ENCODE data around the gene ATP5F1B. TPM values are rescaled to one million over a fixed set of nuclear protein-coding genes. Genes with fewer than 3 reads are reported as not detected.

Gene ATP5F1B
- total and polyA plus RNA-seq, 2 of the 8 experiments (the other 6 are each of a cell fraction or from before 2014, with no cell fraction given): 900 to 1,522 TPM

DNA sequence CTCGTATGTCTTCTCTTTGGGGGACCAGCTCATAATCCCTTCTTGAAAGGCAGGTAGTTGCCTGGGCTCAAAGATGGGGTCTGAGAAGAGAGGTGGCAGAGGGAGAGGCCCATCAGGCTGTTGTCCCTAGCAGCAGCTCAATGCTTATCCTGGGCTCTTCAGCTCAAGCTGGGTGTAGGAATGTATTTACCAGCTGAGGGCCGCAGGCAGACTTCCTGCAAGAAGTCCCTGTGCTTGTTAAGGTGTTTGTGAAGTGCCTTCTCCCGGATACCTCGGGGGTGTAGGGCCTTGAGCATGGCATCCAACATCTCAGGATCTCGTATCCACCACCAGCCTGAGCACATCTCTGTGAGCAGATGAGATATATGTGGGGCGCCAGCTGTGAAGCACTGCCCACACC lies 45.0 kb downstream of the ATP5F1B start:
- H2BK20ac ChIP-seq (ENCODE audit: low read length): no peak overlapping the region
- DNase-seq (ENCODE audit: low read depth in 1 of 2, low spot score in 2 of 2) (no peak), FAIRE-seq (no peak)
- H2BK5ac ChIP-seq (ENCODE audit: low read depth, low read length): no peak overlapping the region
- H3K23ac ChIP-seq (ENCODE audit: insufficient read length): no peak overlapping the region
- no peak overlapping the region for H3K4me3 ChIP-seq (ENCODE audit: extremely low read depth in 1 of 4, insufficient read depth in 2 of 4, low read depth in 3 of 4, low read length in 4 of 4)
- no peaks in the 10 kb centered on the region for H3K27me3 ChIP-seq (replicated peaks in 1 of 4; ENCODE audit: control insufficient read depth in 3 of 4, extremely low read depth in 1 of 4, insufficient read depth in 3 of 4, low read length in 3 of 4)
- no peak overlapping the region for H2BK12ac ChIP-seq (ENCODE audit: low read depth, low read length)
- peaks cover 0 to 6% (median 2%) of the 10 kb centered on the region in 4 experiments; a peak in 2 of 7 replicates for H3K4me1 ChIP-seq (replicated peaks in 1 of 4; ENCODE audit: control insufficient read depth in 3 of 4, insufficient read depth in 4 of 4, low read length in 3 of 4)
- no peak overlapping the region for H2BK15ac ChIP-seq (ENCODE audit: low read length)
- 90% methylated on average over 6 of the region's 6 CpGs; no CpG with 5 or more reads in 1 of the 2 experiments for WGBS, 2 experiments (ENCODE audit: extremely low coverage in 1 of 2, insufficient coverage in 1 of 2, insufficient read length in 1 of 2, insufficient replicate concordance in 2 of 2, low coverage in 1 of 2, low lambda C conversion rate in 2 of 2, missing lambda C conversion rate in 1 of 2)
- no peaks in the 10 kb centered on the region for H3K23me2 ChIP-seq (ENCODE audit: low read depth, low read length)
- no peak overlapping the region for H3K9ac ChIP-seq (replicated peaks in 1 of 4; ENCODE audit: extremely low read depth in 1 of 4, low read depth in 3 of 4, low read length in 3 of 4)
- no peak overlapping the region for H2AK5ac ChIP-seq (ENCODE audit: low read depth, low read length)
- no peak overlapping the region for H4K8ac ChIP-seq (ENCODE audit: extremely low read depth, insufficient read depth, low read length)
- peaks cover 0 to 3% of the 10 kb centered on the region in 2 experiments for H4K20me1 ChIP-seq (replicated peaks in 1 of 2; ENCODE audit: control insufficient read depth in 1 of 2, insufficient read depth in 2 of 2, low read length in 2 of 2)
- ChIA-PET POLR2A (ENCODE audit: partially characterized antibody) (interaction anchor here (1.7 kb wide), 2 partner anchors 9 to 28 kb away, joined by 4 to 5 read pairs; no protein-coding TSS in a partner anchor), CTCF (ENCODE audit: partially characterized antibody) (interaction anchor here (0.6 to 5.0 kb wide), 13 partner anchors 8 to 87 kb away, joined by 3 to 29 read pairs (median 4); partner anchors contain the start of genes BAZ2A and RBMS2)
- H2BK120ac ChIP-seq (replicated peaks; ENCODE audit: low read depth, low read length): no peak overlapping the region
- H3K36me3 ChIP-seq (ENCODE audit: control insufficient read depth in 2 of 4, insufficient read depth in 4 of 4, low read length in 3 of 4): peaks cover 50 to 85% (median 71%) of the 10 kb centered on the region in 4 experiments
- no peak overlapping the region for H3K27ac ChIP-seq (ENCODE audit: low read depth, low read length)
- no peaks in the 10 kb centered on the region for H3K79me2 ChIP-seq (ENCODE audit: control insufficient read depth in 1 of 2, insufficient read depth in 2 of 2, low read length in 2 of 2)
- no peaks in the 10 kb centered on the region for H3K79me1 ChIP-seq (ENCODE audit: low read depth, low read length)
- no peak overlapping the region for H3K18ac ChIP-seq (ENCODE audit: extremely low read depth, low read length)
- no peak overlapping the region for H3K56ac ChIP-seq (replicated peaks; ENCODE audit: insufficient read length, low read depth, low read length)
- H3K4me2 ChIP-seq (ENCODE audit: insufficient read depth in 1 of 2, low read depth in 2 of 2, low read length in 2 of 2): no peak overlapping the region
- H3K9me3 ChIP-seq (ENCODE audit: insufficient read depth in 2 of 2, low read depth in 1 of 2, low read length in 1 of 2): no peaks in the 10 kb centered on the region
- no peak overlapping the region for H2AFZ ChIP-seq (ENCODE audit: low read length)
- H3K4ac ChIP-seq (replicated peaks; ENCODE audit: insufficient read length, low read depth, low read length): no peak overlapping the region
- no peak overlapping the region for H4K91ac ChIP-seq (replicated peaks; ENCODE audit: insufficient read length, low read length)
- no peak overlapping the region for H4K5ac ChIP-seq (ENCODE audit: insufficient read length, low read depth, low read length)
- no peak overlapping the region for H3K14ac ChIP-seq (ENCODE audit: insufficient read length)
- no peak for TF ChIP-seq BCL11A (IDR thresholded peaks at IDR 0.05; ENCODE audit: low read depth in 2 of 2, low read length in 2 of 2)
- no peak for TF ChIP-seq CEBPB (IDR thresholded peaks at IDR 0.05; ENCODE audit: low read depth, low read length)
- no peak for TF ChIP-seq KDM4A (IDR thresholded peaks at IDR 0.05; ENCODE audit: low read depth, low read length, severe bottlenecking)
- no peak for TF ChIP-seq SP4 (IDR thresholded peaks at IDR 0.05; ENCODE audit: low read length)
- no peak for TF ChIP-seq TBP (IDR thresholded peaks at IDR 0.05; ENCODE audit: low read depth, low read length)
- TF ChIP-seq HDAC2 (IDR thresholded peaks at IDR 0.05; ENCODE audit: borderline replicate concordance in 1 of 2, low read depth in 2 of 2, low read length in 2 of 2): no peak
- no peak for TF ChIP-seq MAFK (IDR thresholded peaks at IDR 0.05; ENCODE audit: low read depth, low read length)
- no peak for TF ChIP-seq EZH2 (IDR thresholded peaks at IDR 0.05; ENCODE audit: low read depth, low read length, severe bottlenecking)
- TF ChIP-seq SIN3A (conservative IDR thresholded peaks at IDR 0.05 in 1 of 2, IDR thresholded peaks at IDR 0.05 in 1 of 2; ENCODE audit: low read depth in 1 of 2, low read length in 2 of 2): no peak
- TF ChIP-seq FOSL1 (IDR thresholded peaks at IDR 0.05; ENCODE audit: insufficient read depth, low read depth, low read length): no peak
- no peak for TF ChIP-seq KDM1A (IDR thresholded peaks at IDR 0.05; ENCODE audit: borderline replicate concordance, low read length)
- no peak for TF ChIP-seq TCF12 (IDR thresholded peaks at IDR 0.05; ENCODE audit: low read depth, low read length)
- TF ChIP-seq RNF2 (IDR thresholded peaks at IDR 0.05; ENCODE audit: borderline replicate concordance, low read depth, low read length, missing control alignments, poor library complexity, severe bottlenecking): no peak
- TF ChIP-seq TAF1 (IDR thresholded peaks at IDR 0.05; ENCODE audit: low read depth, low read length): no peak
